VCaP (cell line): ENCODE results near the gene HHIPL1.

Experiments
- H3K27ac ChIP-seq: fragments of 450-650 bp; 2 replicates; pipeline ENCODE4 v1.5.1; 2017
- CTCF ChIP-seq: fragments of 450-650 bp; conservative IDR thresholded peaks from 2 replicates; pipeline ENCODE4 v1.5.1; 2017; ENCODE audit warnings: mild to moderate bottlenecking, moderate library complexity

Gene HHIPL1

GRCh38 chr14:99728981-99729451 lies 84.1 kb downstream of the HHIPL1 start:
- no peak for TF ChIP-seq CTCF
- H3K27ac ChIP-seq: no peak overlapping the region
